Cardiac fibroblast (primary cell): ENCODE measurements around the gene PCLO.

Experiments used
- DNase-seq, 2 donors: peaks; one replicate each; pipeline versions ENCODE4 v3.0.0 to v3.0.0-alpha.2; 2010; ENCODE audit warnings: low read depth in 2 of 2
- H3K4me3 ChIP-seq, 2 donors: replicated peaks in 1 of 2; 1 replicate in 1 of 2; 2 replicates in 1 of 2; pipeline ENCODE4 v1.5.1; 2011; ENCODE audit warnings: low read depth in 2 of 2, low read length in 2 of 2, mild to moderate bottlenecking in 2 of 2, moderate library complexity in 1 of 2
- CTCF ChIP-seq: IDR thresholded peaks from one replicate; pipeline ENCODE4 v1.5.1; 2011; ENCODE audit warnings: low read depth, mild to moderate bottlenecking, low read length, inconsistent platforms

PCLO gene

DNA sequence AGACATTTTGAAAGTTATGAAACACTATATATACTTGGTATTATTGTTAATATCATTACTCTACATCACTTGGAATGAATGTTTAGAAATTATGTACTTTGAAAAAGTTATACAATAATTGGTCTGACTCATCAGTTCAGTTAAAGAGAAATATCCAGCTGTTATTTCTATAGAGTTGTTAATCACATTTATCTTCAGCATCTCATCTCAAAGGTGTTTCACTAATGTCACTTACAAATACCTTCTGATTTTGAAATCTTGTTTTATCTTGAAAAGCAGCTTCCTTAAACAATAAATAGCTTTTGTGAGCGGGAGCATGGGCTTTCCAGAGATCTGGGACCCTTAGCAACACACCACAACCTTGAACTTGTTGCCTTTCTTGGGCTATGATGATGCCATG is 205.2 kb downstream of the PCLO start:
- H3K4me3 ChIP-seq, result no peak overlapping the region
- DNase-seq, result no peak
- no peak for TF ChIP-seq CTCF

DNA sequence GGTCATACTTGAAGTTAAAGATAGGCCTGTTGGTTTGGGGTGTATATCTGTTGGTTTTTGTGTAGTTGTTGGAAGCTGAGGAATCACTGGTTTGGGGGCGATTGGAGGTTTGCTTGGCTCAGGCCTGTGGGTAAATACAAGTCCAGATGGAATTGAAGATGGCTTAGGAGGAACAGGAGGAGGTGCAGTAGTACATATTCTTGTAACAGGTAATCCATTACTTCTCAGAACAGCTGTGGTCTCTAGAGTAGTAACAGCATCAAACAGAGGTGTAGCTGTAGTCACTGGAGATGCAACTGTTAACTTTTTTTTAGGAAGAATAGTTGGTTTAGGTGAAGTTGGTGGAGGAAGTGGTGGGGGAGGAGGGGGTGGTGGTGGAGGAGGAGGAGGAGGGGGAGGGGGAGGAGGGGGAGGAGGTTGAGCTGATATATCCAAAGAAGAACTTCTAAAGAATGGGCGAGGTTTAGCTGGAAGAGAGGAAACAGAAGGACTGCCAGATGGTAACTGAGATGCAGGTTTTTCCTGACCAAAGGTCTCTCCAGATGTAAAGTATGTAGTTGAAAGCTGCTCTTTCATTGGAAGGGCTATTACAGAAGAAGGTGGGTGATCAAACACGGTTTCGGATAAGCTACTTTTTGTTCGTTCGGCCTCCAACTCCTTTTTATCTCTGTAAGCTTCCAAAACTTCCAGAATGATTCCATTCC is 209.2 kb downstream of the PCLO start:
- H3K4me3 ChIP-seq, result no peak overlapping the region
- no peak for DNase-seq

DNA sequence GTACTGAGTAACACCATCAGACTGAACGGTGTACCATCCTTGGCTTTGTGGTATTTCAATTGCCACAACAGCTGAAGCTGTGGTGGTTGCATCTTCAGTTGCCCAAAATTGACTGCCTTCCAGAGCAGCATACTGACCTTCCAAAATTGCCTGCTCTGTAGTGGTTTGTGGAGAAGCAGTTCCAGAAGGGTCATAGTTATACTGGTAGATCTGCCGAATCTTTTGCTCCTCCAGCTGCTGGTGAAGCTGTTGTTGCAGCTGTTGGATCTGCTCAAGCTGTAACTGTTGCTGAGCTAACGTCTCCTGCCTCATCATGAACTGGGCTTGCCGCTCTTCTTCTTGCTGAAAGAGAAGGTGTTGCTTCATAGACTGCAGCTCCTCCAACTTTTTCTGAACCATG is 212.2 kb downstream of the PCLO start:
- DNase-seq, result no peak
- H3K4me3 ChIP-seq, result no peak overlapping the region
- TF ChIP-seq CTCF, result no peak

More for the DNA sequence above, 209.2 kb downstream of the PCLO start:
- no peak for TF ChIP-seq CTCF

DNA sequence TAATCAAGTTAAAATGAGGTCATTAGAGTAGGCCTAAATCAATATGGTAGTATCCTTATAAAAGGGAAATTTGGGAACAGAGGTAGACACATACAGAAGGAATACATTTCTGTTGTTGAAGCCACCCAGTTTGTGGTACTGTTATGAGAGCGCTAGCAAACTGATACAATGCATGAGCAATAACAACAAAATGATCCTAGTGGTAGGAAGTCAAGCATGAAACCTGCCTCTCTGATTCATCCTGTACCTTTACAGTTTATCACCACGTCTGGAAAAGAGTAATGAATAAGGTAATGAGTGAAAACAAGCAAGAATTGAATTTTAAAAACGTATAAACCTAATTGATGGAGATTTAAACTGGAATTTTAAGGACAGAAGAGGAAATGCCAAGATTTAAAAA is 217.2 kb downstream of the PCLO start:
- no peak overlapping the region for H3K4me3 ChIP-seq
- no peak for DNase-seq
- TF ChIP-seq CTCF, result no peak

GRCh38 chr7:82945056-82945455 is 217.6 kb downstream of the PCLO start:
- TF ChIP-seq CTCF, result no peak

GRCh38 chr7:82932516-82932915 is 230.2 kb downstream of the PCLO start:
- DNase-seq, result no peak
- no peak overlapping the region for H3K4me3 ChIP-seq
- no peak for TF ChIP-seq CTCF

More at GRCh38 chr7:82945056-82945455, 217.6 kb downstream of the PCLO start:
- DNase-seq, result no peak
- no peak overlapping the region for H3K4me3 ChIP-seq

DNA sequence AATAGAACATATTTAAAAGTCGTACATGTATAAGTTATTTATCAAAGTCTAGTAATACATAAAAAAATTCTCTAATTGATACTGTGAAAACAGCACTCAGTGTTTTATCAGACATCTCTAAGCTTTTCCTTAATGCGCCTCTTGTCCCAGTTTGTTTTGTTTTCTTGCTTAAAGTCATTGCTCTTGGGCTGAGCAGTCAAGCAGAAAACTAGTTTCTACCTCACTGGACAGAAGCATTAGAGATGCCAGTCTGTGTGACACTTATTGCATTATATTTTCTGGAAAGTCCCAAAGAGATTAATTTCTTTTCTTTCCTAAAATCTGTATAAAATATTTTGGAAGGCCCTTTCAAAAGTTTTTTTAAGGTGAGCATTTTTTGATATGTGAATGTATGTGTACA is 236.2 kb downstream of the PCLO start:
- TF ChIP-seq CTCF, result no peak
- no peak overlapping the region for H3K4me3 ChIP-seq
- no peak for DNase-seq
